Anterior cingulate cortex (tissue), 58 donors: ENCODE results near the gene CCDC40.
A peak's percentile ranks its signal among the peaks of the same experiment; 100 is the strongest.
"Not testable (repeated sequence)": the region's sequence is repeated elsewhere in the genome, so short reads cannot be mapped to it uniquely, and the experiment has no call there.

Source experiments
- DNase-seq, 58 donors: peaks; one replicate each; lab custom pipeline; 2025; lab: John Stamatoyannopoulos, UW

CCDC40 gene

GRCh38 chr17:80035937-80036714, at the start of gene CCDC40:
CCDC40 (plus strand) TSS chr17:80036642; CDS start chr17:80036663, 21 bp downstream.
- DNase-seq: peak in 56 of 58 donors; percentile 17 to 80 (median 60)

- no peak for DNase-seq
Measured at GRCh38 chr17:79987187-79987934, 49.1 kb upstream of the CCDC40 start.

GRCh38 chr17:79987935-79988184, 48.6 kb upstream of the CCDC40 start:
- no peak for DNase-seq

GRCh38 chr17:79988185-79988971, 48.1 kb upstream of the CCDC40 start:
- DNase-seq: no peak

- DNase-seq: no peak
Measured at GRCh38 chr17:79989106-79989835, 47.2 kb upstream of the CCDC40 start.

GRCh38 chr17:79990051-79990592, 46.3 kb upstream of the CCDC40 start:
- no peak for DNase-seq

- no peak for DNase-seq
Measured at GRCh38 chr17:79990704-79991103, 45.7 kb upstream of the CCDC40 start.

- DNase-seq: peak in 54 of 58 donors; percentile 19 to 87 (median 73)
Measured at GRCh38 chr17:79991140-79991923, 45.1 kb upstream of the CCDC40 start.

- peak in 7 of 58 donors; percentile 28 to 73 (median 48) for DNase-seq
Measured at GRCh38 chr17:79991924-79992648, 44.4 kb upstream of the CCDC40 start.

- no peak for DNase-seq
Measured at GRCh38 chr17:79992649-79993389, 43.6 kb upstream of the CCDC40 start.

- peak in 13 of 58 donors; percentile 7 to 67 (median 28) for DNase-seq
Measured at GRCh38 chr17:79993390-79994227, 42.8 kb upstream of the CCDC40 start.

- not testable (repeated sequence) for DNase-seq
Measured at GRCh38 chr17:79994228-79994569, 42.2 kb upstream of the CCDC40 start.

- no peak for DNase-seq
Measured at GRCh38 chr17:79994602-79995001, 41.8 kb upstream of the CCDC40 start.

- DNase-seq: no peak
Measured at GRCh38 chr17:79995696-79996095, 40.7 kb upstream of the CCDC40 start.

- DNase-seq: no peak
Measured at GRCh38 chr17:79996291-79996690, 40.2 kb upstream of the CCDC40 start.

GRCh38 chr17:79997011-79997660, 39.3 kb upstream of the CCDC40 start:
- DNase-seq: no peak

GRCh38 chr17:80000136-80000535, 36.3 kb upstream of the CCDC40 start:
- no peak for DNase-seq
